Measurements from ENCODE around the gene BTBD16.

- no peak for TF ChIP-seq CTCF (IDR thresholded peaks at IDR 0.05; ENCODE audit: poor library complexity)
- no peak for TF ChIP-seq EZH2 (IDR thresholded peaks at IDR 0.05; ENCODE audit: borderline replicate concordance)
- no peak for TF ChIP-seq EZH2phosphoT487 (IDR thresholded peaks at IDR 0.05; ENCODE audit: low read depth, severe bottlenecking, unreplicated experiment)
Observed at GRCh38 chr10:122233857-122234348, 37.2 kb upstream of the BTBD16 start.
